Suprapubic skin (tissue), 4 donors: Measurements from ENCODE around the gene UBR3.

Source experiments
- EP300 ChIP-seq: sonication (generic); formaldehyde crosslinking; IDR thresholded peaks from one replicate; pipeline ENCODE4 v1.6.1; 2017; ENCODE audit warnings: antibody characterized with exemption
- POLR2A ChIP-seq, 2 donors: fragments of 450-650 bp; IDR thresholded peaks; one replicate each; pipeline ENCODE4 v1.6.1; 2017; ENCODE audit warnings: antibody characterized with exemption in 2 of 2, mild to moderate bottlenecking in 2 of 2, moderate library complexity in 2 of 2
- POLR2AphosphoS5 ChIP-seq, 3 donors: sonication (generic); formaldehyde crosslinking; IDR thresholded peaks; one replicate each; pipeline ENCODE4 v1.6.1; 2017; ENCODE audit warnings: antibody characterized with exemption in 3 of 3
- TF ChIP-seq, protein P1 (sequence below), 2 donors: fragments of 200-600 bp in 1 of 2; fragments of 450-650 bp in 1 of 2; sonication (generic) in 1 of 2; IDR thresholded peaks; one replicate each; pipeline ENCODE4 v1.5.1; 2016 to 2019; ENCODE audit warnings: antibody characterized with exemption in 2 of 2, mild to moderate bottlenecking in 1 of 2, moderate library complexity in 1 of 2

DNA sequence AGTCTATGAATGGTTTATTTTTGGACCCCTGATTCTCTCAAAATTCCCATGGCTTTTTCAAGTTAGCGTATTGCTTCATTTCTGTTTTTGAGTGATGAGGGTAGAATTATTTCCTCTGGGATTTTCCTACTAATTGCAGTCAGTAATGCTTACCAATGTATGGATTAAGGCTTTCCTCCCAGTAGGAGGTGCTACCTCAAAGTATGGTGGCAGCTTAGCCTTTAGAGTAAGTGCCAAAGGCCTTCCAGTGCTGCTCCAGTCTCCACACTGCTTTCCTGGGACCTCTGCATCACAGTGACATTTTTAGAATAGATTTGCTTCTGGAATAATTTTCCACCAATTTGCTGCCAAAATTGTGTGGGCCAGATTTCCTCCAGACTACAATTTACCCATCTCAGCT lies 44.7 kb upstream of the UBR3 start:
- TF ChIP-seq, protein P1, sequence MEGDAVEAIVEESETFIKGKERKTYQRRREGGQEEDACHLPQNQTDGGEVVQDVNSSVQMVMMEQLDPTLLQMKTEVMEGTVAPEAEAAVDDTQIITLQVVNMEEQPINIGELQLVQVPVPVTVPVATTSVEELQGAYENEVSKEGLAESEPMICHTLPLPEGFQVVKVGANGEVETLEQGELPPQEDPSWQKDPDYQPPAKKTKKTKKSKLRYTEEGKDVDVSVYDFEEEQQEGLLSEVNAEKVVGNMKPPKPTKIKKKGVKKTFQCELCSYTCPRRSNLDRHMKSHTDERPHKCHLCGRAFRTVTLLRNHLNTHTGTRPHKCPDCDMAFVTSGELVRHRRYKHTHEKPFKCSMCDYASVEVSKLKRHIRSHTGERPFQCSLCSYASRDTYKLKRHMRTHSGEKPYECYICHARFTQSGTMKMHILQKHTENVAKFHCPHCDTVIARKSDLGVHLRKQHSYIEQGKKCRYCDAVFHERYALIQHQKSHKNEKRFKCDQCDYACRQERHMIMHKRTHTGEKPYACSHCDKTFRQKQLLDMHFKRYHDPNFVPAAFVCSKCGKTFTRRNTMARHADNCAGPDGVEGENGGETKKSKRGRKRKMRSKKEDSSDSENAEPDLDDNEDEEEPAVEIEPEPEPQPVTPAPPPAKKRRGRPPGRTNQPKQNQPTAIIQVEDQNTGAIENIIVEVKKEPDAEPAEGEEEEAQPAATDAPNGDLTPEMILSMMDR (IDR thresholded peaks at IDR 0.05), result no peak
- no peak for TF ChIP-seq POLR2A (IDR thresholded peaks at IDR 0.05)
- TF ChIP-seq POLR2AphosphoS5 (IDR thresholded peaks at IDR 0.05), result no peak
- no peak for TF ChIP-seq EP300
